Stimulated activated CD4-positive, alpha-beta T cell treated with anti-CD3 and anti-CD28 coated beads, Interleukin-12 subunit alpha, Interleukin-12 subunit beta, amount 100 ng/mL, for 48 hours (primary cell): ENCODE results near the gene COX20.
"Not testable (repeated sequence)": the region's sequence is repeated elsewhere in the genome, so short reads cannot be mapped to it uniquely, and the experiment has no call there.

Source experiments
- DNase-seq, 3 donors: peaks; one replicate each; pipeline ENCODE4 v3.0.0-alpha.2; 2020; ENCODE audit warnings: low read depth in 2 of 3, low spot score in 1 of 3

Gene COX20, protein sequence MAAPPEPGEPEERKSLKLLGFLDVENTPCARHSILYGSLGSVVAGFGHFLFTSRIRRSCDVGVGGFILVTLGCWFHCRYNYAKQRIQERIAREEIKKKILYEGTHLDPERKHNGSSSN

GRCh38 chr1:244835276-244836134 is at the start of gene COX20:
Gene COX20 (plus strand): TSS chr1:244835658. CDS start chr1:244835715, 57 bp downstream.
- peak; percentile 73 to 86 (median 73) for DNase-seq

DNA sequence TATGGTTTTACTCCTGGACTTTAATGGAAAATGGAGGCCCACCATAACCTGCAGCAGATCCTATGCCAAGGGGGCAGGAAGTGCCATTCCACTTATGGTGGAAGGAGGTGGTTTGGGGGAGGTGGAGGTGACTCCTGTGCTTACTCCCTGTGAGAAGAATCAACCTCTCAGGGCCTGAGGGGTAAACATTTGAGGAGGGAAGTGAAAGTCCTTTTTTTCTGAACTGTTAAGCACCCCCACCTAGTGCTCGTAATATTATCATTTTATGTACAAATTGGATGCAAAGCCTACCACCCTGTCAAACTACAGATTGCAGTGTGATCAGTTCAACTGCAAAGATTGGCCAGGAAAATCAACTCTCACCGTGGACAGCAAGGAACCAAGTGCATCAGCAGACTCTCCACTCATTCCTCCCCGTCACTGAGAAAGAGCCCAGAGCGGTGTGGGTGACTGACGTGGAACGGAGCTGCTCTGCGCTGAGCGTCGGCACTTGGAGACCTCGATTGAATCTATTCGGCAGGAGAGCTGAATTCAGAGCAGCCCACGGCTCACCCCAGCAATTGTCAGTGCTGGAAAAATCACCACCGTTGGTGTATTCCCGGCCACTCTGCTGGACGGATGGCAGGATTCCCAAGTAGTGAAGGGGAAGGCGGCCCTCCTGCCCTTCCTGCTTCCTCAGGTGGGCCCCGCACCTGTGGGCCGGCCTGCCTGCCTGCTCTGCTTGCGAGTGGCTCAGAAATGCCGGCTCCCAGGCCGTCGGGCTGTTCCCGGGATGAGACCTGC is 46.8 kb upstream of the COX20 start:
- DNase-seq: no peak

DNA sequence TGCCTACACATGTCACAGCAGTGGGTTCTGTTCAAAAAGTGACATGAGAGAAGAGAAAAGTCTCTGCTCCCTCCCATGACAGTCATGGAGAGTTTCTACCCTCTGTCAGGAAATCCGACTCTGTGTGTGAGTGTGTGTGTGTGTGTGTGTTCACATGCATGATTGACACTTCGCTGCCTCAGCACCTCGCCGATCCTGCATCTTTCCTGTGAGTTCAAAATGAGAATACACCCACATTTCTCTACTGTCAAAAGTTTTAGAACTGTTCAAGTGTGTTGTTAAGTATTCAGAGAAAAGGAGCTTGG is 46.2 kb upstream of the COX20 start:
- DNase-seq: no peak

- DNase-seq: no peak
Observed at GRCh38 chr1:244789731-244790130, 45.7 kb upstream of the COX20 start.

- no peak for DNase-seq
Observed at GRCh38 chr1:244791061-244791460, 44.4 kb upstream of the COX20 start.

- DNase-seq: no peak
Observed at GRCh38 chr1:244792188-244792850, 43.1 kb upstream of the COX20 start.

- DNase-seq: no peak
Observed at GRCh38 chr1:244794071-244794470, 41.4 kb upstream of the COX20 start.

- not testable (repeated sequence) for DNase-seq
Observed at GRCh38 chr1:244794516-244794915, 40.9 kb upstream of the COX20 start.

- peak; percentile 10 to 55 (median 26) for DNase-seq
Observed at GRCh38 chr1:244796719-244797406, 38.6 kb upstream of the COX20 start.

DNA sequence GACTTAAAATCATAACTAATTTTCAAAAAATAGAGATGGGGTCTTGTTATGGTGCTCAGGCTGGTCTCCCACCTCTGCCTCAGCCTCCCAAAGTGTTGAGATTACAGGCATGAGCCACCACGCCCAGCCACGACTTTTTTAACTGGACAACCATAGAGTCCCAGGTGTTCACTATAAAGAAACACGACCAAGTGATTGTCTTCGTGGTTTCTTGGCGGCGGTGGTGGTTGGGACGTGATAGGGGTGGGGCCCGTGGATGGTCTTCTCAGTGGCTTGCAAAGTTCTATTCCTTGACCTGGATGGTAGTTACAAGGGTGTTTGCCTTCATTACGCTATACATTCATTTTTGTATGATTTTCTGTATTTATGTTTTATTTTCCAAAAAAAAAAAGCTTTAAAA is 34.6 kb upstream of the COX20 start:
- no peak for DNase-seq

DNA sequence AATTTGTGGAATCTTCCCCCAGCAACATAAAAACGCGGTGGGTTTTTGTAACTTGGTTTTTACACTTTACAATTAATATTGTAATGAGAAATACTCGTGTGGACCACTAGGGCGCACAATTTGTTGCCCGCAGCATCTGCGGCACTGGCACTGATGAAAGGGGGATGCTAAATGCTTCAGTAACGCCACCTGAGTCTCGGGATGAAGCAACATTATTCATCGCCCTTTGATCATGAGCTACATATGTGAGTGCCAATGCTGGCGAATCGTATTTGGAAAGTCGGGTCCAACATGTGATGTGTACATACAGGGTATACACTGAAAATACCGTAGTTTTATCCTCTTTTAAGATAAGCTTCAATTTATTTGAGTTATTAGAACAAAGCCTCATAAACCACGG is 34.2 kb upstream of the COX20 start:
- peak; percentile 14 to 27 (median 20) for DNase-seq

GRCh38 chr1:244802041-244802440 is 33.4 kb upstream of the COX20 start:
- DNase-seq: no peak

DNA sequence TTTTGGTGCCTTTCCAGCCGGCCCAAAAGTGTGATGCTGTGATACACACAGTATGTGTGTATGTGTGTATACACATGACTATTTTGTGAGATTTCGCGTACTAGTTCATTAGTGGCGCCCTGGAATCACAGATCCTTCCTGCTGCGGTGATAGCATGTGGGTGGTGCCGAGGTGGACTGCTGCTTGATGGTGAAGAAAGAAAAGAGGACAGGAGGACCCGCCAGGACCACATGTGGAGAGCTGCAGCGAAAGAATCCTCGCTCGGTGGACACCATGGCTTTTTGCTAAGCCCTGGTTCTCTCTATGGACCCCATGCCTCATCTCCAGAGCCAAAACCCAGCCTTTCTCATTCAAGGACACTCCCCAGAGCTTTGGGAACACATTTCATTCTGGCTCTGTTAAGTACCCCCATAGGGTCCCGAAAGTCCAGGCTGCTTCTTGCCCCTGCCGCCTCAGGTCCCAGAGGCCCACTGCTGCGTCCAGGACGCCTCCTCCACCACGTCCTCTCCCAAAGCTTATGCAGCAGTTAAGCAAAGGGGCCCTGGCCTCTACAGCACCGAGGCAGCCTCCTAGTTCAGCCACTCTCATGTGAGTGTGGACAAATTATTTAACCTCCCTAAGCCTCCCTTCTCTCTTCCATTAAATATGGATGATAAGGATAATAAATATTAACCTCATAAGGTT is 32.8 kb upstream of the COX20 start:
- no peak for DNase-seq

GRCh38 chr1:244804841-244805240 is 30.6 kb upstream of the COX20 start:
- no peak for DNase-seq

DNA sequence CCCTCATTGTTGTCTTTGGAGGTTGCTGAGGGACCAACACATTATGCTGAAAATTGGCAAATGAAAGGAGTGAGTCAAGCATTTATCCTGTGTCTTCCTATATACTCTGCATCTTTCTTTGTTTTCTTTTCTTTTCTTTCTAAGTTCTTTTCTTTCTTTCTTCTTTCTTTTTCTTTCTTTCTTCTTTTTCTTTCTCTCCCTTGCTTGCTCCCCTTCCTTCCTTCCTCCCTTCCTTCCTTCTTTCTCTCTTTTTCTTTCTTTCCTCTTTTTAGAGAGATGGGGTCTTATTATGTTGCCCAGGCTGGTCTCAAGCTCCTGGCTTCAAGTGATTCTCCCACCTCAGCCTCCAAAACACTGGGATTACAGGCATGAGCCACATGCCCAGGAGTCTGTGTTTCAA is 28.3 kb upstream of the COX20 start:
- no peak for DNase-seq

DNA sequence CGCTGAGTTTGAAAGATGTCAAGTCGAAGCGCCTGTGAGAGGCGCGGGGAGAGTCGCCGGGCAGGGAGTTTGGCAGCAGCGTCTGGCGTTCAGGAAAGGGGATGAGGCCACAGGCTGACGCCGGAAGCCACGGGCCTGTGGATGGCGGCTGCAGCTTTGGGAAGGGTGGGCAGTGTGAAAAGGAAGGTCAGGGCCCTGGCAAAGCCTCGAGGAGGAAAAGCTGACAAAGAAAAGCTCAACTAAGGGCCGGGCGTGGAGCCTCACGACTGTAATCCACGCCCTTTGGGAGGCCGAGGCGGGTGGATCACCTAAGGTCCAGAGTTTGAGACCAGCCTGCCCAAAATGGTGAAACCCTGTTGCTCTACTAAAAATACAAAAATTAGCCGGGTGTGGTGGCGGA is 25.2 kb upstream of the COX20 start:
- DNase-seq: no peak

GRCh38 chr1:244813327-244813726 is 22.1 kb upstream of the COX20 start:
- no peak for DNase-seq

DNA sequence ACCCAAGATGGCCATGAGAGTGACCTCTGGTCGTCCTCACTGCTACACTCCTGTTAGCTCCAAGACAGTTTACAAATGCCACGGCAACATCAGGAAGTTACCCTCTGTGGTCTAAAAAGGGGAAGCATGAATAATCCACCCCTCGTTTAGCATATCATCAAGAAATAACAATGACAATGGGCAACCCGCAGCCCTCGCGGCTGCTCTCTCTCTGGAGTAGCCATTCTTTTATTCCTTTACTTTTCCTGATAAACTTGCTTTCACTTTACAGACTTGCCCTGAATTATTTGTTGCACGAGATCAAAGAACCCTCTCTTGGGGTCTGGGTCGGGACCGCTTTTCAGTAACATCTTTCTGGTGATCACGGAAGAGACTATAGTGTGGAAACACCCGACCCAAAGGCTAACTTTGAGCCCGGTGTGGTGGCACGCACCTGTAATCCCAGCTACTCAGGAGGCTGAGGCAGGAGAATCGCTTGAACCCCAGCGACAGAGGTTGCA is 19.8 kb upstream of the COX20 start:
- DNase-seq: no peak

- no peak for DNase-seq
Observed at GRCh38 chr1:244817415-244817894, 18.0 kb upstream of the COX20 start.

DNA sequence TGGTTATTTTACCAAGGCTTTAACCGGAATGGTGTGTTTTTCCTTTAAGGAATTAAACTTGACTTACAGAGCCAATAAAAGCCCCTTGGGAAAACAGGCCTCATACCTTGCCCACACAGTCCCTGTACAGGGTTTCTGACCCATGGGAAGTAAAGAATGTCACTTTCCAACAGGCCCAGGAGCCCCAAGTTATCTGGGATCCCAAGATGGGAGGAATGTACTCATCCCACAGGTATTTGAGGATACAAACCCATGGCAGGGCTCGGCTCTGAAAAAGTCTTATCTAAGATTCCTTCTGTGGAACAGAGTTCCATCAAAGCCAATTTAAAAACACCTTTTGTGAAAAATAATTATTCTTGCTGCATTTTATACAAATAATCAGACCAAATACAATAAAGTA is 15.3 kb upstream of the COX20 start:
- DNase-seq: no peak
